ENCODE data around the gene CALML3. TPM values are rescaled to one million over a fixed set of nuclear protein-coding genes. Genes with fewer than 3 reads are reported as not detected.

Gene CALML3
- total and polyA plus RNA-seq, 2 experiments from 2014 or later, result not detected

DNA sequence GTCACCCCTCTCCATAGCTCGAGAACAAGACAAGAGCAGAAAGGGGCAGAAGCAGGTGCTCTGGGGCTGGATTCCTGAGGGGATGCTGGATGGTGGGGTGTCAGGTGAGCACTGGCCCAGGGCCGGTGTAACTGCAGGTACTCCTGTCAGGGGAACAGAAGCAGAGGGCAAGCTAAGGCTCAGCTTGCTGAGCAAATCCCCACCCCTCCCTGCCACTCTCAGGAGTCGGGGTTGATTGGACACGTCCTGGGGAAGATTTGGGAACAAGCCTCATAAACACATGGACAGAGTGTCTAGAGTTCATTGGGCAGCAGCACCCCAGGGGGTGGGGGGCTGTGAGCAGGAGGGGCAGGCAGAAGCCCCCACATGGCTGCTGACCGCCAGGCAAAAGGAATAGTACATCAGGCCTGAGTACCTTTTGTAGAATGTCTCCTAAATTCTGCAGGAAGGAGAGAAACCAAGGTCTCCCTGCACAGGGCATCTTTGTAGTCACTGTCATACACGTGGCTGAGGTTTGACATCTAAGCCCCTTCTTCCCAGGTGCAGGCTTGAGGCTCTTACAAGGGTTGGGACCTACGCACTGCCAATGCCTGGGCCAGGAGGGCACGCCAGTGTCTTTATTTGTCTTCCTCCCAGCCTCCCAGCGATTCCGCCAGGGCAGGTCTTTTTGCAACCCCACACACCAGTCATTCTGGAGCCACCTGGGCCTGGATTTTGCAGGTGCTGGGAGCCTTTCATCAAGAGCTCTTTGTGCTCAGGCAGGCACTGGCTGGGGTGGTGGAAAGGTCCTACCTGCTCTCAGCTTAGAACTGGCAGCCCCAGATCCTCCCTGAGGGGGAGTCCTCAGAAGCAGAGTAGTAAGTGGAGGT is 2.8 kb downstream of the CALML3 start:
- Histone ChIP-seq H3K4me1 (ENCODE audit: low read depth) (peaks cover 15% of the 10 kb centered on the region), H3K4me3 (no peak overlapping the region), H3K36me3 (no peaks in the 10 kb centered on the region), H3K27me3 (no peaks in the 10 kb centered on the region), H3K27ac (no peak overlapping the region), H3K9me3 (ENCODE audit: low read depth) (no peaks in the 10 kb centered on the region)
- no peak for DNase-seq (ENCODE audit: low read depth in 1 of 2, low spot score in 1 of 2)
- TF ChIP-seq, protein P1, sequence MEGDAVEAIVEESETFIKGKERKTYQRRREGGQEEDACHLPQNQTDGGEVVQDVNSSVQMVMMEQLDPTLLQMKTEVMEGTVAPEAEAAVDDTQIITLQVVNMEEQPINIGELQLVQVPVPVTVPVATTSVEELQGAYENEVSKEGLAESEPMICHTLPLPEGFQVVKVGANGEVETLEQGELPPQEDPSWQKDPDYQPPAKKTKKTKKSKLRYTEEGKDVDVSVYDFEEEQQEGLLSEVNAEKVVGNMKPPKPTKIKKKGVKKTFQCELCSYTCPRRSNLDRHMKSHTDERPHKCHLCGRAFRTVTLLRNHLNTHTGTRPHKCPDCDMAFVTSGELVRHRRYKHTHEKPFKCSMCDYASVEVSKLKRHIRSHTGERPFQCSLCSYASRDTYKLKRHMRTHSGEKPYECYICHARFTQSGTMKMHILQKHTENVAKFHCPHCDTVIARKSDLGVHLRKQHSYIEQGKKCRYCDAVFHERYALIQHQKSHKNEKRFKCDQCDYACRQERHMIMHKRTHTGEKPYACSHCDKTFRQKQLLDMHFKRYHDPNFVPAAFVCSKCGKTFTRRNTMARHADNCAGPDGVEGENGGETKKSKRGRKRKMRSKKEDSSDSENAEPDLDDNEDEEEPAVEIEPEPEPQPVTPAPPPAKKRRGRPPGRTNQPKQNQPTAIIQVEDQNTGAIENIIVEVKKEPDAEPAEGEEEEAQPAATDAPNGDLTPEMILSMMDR (IDR thresholded peaks at IDR 0.05; ENCODE audit: low read depth, low read length), result no peak

DNA sequence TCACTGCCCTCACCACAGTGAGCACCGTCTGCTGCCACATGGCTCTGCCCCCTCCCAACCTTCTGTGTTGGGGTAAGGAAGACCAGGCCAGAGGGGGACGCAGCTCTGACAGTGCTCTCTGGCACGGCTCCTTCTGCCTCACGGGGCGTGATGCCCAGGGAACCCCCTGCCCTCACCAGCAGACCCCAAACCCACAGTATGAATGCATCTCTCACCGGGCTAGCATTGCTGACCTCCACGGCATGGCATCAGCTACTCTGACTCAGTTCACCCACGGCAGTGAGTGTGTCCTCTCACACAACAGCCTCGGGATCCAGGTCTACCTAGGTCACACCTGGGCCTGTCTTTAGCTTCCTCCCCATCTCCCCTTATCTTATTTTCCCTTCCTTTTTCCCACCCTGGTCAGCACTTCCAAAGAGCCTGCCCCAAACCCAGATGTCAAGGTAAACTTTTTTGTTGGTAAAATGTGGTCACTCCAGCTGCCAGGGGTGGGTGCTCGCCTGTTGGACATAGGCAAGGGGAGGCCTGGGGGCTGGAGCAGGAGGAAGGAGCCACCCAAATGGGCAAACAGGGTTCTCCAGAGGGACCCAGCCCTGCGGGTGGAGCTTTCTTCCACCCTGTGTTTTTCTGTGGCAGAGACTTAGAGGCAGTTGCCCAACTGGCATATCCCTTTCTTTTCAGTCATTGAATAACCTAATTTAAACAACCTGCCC is 4.4 kb downstream of the CALML3 start:
- Histone ChIP-seq H3K9me3 (ENCODE audit: low read depth) (no peaks in the 10 kb centered on the region), H3K36me3 (no peaks in the 10 kb centered on the region), H3K4me3 (no peak overlapping the region), H3K4me1 (ENCODE audit: low read depth) (peaks cover 15% of the 10 kb centered on the region), H3K27ac (peak overlapping the region; percentile 48), H3K27me3 (no peaks in the 10 kb centered on the region)
- no peak for DNase-seq (ENCODE audit: low read depth in 1 of 2, low spot score in 1 of 2)
- TF ChIP-seq, protein P1 (IDR thresholded peaks at IDR 0.05; ENCODE audit: low read depth, low read length), result no peak

DNA sequence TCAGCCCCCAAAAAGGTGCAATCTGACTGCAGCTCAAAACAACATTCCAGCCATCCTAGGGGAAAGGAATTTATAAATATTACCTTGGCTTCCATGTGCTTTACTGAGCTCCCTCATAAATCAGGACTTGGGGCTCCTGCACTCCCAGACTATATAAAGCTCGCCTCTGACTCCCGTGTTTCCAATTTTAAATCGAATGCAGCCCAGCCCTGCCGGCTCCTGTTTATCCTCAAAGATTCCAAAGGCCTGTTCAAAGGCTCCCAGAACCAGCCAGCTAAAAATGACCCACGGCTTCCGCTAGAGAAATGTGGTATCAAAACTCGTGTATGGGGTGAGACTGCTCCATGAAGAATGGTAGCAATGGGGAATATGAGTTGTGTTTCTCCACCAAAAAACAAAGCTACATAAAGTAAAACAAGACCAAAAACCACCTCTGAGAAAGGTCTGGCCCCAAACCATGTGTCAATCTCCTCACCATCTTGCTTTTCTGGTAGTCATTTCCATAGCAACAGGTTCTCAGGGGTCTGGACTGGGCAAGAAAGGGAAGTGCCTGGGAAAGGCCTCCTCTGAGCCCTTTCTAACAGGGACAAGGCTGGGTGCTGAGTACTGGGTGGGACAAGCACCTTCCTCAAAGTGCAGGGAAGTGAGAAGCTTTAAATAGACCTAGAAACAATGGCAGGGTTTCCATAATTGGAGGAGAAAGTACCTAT is 5.1 kb downstream of the CALML3 start:
- DNase-seq (ENCODE audit: low read depth in 1 of 2, low spot score in 1 of 2), result peak in 1 of 2 donors; percentile 38
- TF ChIP-seq, protein P1 (IDR thresholded peaks at IDR 0.05; ENCODE audit: low read depth, low read length), result no peak
- peaks cover 15% of the 10 kb centered on the region for H3K4me1 ChIP-seq (ENCODE audit: low read depth)

DNA sequence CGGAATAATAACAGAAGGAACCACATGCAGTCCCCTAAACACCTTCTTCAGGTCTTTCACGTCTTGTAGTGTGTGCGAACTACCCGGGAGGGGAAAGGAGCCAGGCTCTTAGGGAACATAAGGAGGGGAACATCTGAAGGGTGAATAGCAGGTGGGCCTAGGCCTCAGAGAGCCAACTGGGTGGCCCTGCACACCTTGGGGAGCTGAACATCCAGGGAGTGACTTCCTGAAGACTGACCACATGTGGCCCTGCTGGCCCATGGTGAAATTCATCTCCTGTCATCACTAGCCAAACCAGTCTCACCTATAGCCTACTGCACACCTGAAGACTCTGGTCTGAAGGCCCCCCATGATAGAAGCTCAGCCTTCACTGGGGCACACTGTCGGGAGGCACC is 5.6 kb downstream of the CALML3 start:
- H3K27me3 ChIP-seq, result no peaks in the 10 kb centered on the region
- H3K27ac ChIP-seq, result peak overlapping the region; percentile 48
- peaks cover 15% of the 10 kb centered on the region for H3K4me1 ChIP-seq (ENCODE audit: low read depth)
- DNase-seq (ENCODE audit: low read depth in 1 of 2, low spot score in 1 of 2), result no peak
- H3K9me3 ChIP-seq (ENCODE audit: low read depth), result no peaks in the 10 kb centered on the region
- H3K36me3 ChIP-seq, result no peaks in the 10 kb centered on the region
- TF ChIP-seq, protein P1 (IDR thresholded peaks at IDR 0.05; ENCODE audit: low read depth, low read length), result no peak
- no peak overlapping the region for H3K4me3 ChIP-seq

More for the DNA sequence above, 5.1 kb downstream of the CALML3 start:
- Histone ChIP-seq H3K27ac (peak overlapping the region; percentile 48), H3K36me3 (no peaks in the 10 kb centered on the region), H3K9me3 (ENCODE audit: low read depth) (no peaks in the 10 kb centered on the region), H3K4me3 (no peak overlapping the region), H3K27me3 (no peaks in the 10 kb centered on the region)

DNA sequence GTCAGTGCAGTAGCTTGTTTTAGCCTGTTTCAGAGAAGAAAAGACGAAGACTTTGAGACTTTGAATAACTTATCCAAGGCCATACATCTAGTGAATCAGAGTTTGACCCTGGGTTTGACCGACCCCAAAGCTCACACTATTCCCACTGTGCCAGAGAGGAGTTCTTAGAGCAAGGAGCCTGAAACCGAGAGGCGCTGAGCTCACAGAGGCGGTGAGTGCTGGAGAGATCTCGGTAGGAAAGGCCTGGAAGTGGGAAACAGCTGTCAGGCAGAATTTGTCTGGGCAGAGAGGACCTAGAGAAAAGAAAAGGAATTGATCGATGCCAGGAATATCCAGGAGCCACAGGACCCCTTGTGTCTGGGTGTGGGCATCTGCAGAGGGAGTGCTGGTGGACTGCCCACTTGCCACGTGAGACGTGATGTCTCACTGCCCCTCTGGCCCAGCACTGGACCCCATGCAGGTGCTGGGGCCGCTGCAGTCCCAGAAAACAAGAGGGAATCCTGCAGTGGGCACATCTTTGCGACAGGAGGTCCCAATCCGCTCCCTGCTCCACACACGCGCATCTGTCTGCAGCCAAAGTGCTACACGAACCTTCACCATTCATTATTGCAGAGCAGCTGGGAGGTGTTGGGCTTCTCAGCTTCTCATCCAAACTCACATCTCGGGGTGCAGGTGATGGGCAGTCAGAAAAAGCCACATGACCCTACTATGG is 6.2 kb downstream of the CALML3 start:
- Histone ChIP-seq H3K4me1 (ENCODE audit: low read depth) (peaks cover 15% of the 10 kb centered on the region), H3K4me3 (no peak overlapping the region), H3K9me3 (ENCODE audit: low read depth) (no peaks in the 10 kb centered on the region), H3K27ac (no peak overlapping the region), H3K27me3 (no peaks in the 10 kb centered on the region), H3K36me3 (no peaks in the 10 kb centered on the region)
- no peak for DNase-seq (ENCODE audit: low read depth in 1 of 2, low spot score in 1 of 2)
- TF ChIP-seq, protein P1 (IDR thresholded peaks at IDR 0.05; ENCODE audit: low read depth, low read length), result no peak
